ENCODE data around the gene OPCML. TPM values are rescaled to one million over a fixed set of nuclear protein-coding genes. Genes with fewer than 3 reads are reported as not detected.

OPCML gene
- total and polyA plus RNA-seq, 2 experiments from 2014 or later = 1.2 to 4.4 TPM

- Mint-ChIP-seq H3K36me3 (ENCODE audit: low read depth) (no peaks in the 10 kb centered on the region), H3K27ac (peak overlapping the region; percentile 47; the same call in 1 of the 2 replicates)
Observed at GRCh38 chr11:132790971-132791370, 741.3 kb downstream of the OPCML start.

DNA sequence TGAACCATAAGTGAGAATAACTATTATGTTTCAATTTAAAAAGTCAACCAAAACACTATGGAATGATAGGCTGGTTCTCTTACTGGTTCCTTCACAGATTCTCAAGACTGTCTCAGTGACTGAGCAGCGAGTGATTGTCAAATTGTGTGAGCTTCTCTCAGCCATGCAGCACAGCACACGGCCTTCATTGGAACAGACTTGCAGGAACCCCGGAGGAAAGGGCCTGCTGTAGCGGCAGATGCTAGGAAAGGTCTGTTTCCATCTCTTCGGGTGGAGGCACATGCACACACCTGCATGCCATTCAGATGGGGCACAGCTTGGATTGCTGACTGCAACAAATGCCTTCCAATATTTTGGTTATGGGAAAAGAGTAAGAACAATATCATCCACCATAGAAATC lies 741.8 kb downstream of the OPCML start:
- H3K4me1 Mint-ChIP-seq = peaks cover 48% of the 10 kb centered on the region
- H3K79me2 ChIP-seq (replicated peaks; ENCODE audit: insufficient read depth) = no peaks in the 10 kb centered on the region
- ATAC-seq (no peak), DNase-seq (ENCODE audit: low spot score) (no peak)
- H3K9me3 Mint-ChIP-seq = no peaks in the 10 kb centered on the region
- no peak overlapping the region for H3K27ac Mint-ChIP-seq
- no peak overlapping the region for H2AFZ ChIP-seq
- no peak overlapping the region for H3K4me3 ChIP-seq
- no peaks in the 10 kb centered on the region for H3K27me3 ChIP-seq (ENCODE audit: insufficient read depth)
- no peak overlapping the region for H3K27ac ChIP-seq (ENCODE audit: low read depth)
- no peaks in the 10 kb centered on the region for H4K20me1 ChIP-seq (replicated peaks; ENCODE audit: insufficient read depth)
- H3K9me2 ChIP-seq (ENCODE audit: insufficient read depth) = no peaks in the 10 kb centered on the region
- H3K36me3 Mint-ChIP-seq (ENCODE audit: low read depth) = no peaks in the 10 kb centered on the region
- H3K27me3 Mint-ChIP-seq (ENCODE audit: insufficient read depth, low read depth, poor library complexity) = peaks cover 8% of the 10 kb centered on the region
- 0 out of 2 replicates have a peak overlapping the region, but pooled peaks have one; percentile 74 for H3K4me2 ChIP-seq
- H3K4me3 Mint-ChIP-seq = no peak overlapping the region
- H3K4me1 ChIP-seq (ENCODE audit: insufficient read depth) = peaks cover 56% of the 10 kb centered on the region
- H3K36me3 ChIP-seq (ENCODE audit: insufficient read depth) = no peaks in the 10 kb centered on the region
- H3F3A ChIP-seq (replicated peaks; ENCODE audit: low read depth) = 0 out of 2 replicates have a peak, but pooled peaks cover 3% of the 10 kb centered on the region
- no peak for TF ChIP-seq JUNB (IDR thresholded peaks at IDR 0.05; ENCODE audit: unreplicated experiment)
- TF ChIP-seq ZNF462 (CRISPR knock-in tag; IDR thresholded peaks at IDR 0.05) = no peak
- TF ChIP-seq, protein P1, sequence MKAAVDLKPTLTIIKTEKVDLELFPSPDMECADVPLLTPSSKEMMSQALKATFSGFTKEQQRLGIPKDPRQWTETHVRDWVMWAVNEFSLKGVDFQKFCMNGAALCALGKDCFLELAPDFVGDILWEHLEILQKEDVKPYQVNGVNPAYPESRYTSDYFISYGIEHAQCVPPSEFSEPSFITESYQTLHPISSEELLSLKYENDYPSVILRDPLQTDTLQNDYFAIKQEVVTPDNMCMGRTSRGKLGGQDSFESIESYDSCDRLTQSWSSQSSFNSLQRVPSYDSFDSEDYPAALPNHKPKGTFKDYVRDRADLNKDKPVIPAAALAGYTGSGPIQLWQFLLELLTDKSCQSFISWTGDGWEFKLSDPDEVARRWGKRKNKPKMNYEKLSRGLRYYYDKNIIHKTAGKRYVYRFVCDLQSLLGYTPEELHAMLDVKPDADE (IDR thresholded peaks at IDR 0.05) = no peak
- TF ChIP-seq, protein P2, sequence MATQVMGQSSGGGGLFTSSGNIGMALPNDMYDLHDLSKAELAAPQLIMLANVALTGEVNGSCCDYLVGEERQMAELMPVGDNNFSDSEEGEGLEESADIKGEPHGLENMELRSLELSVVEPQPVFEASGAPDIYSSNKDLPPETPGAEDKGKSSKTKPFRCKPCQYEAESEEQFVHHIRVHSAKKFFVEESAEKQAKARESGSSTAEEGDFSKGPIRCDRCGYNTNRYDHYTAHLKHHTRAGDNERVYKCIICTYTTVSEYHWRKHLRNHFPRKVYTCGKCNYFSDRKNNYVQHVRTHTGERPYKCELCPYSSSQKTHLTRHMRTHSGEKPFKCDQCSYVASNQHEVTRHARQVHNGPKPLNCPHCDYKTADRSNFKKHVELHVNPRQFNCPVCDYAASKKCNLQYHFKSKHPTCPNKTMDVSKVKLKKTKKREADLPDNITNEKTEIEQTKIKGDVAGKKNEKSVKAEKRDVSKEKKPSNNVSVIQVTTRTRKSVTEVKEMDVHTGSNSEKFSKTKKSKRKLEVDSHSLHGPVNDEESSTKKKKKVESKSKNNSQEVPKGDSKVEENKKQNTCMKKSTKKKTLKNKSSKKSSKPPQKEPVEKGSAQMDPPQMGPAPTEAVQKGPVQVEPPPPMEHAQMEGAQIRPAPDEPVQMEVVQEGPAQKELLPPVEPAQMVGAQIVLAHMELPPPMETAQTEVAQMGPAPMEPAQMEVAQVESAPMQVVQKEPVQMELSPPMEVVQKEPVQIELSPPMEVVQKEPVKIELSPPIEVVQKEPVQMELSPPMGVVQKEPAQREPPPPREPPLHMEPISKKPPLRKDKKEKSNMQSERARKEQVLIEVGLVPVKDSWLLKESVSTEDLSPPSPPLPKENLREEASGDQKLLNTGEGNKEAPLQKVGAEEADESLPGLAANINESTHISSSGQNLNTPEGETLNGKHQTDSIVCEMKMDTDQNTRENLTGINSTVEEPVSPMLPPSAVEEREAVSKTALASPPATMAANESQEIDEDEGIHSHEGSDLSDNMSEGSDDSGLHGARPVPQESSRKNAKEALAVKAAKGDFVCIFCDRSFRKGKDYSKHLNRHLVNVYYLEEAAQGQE (IDR thresholded peaks at IDR 0.05; ENCODE audit: unreplicated experiment) = no peak
- TF ChIP-seq, protein P3, sequence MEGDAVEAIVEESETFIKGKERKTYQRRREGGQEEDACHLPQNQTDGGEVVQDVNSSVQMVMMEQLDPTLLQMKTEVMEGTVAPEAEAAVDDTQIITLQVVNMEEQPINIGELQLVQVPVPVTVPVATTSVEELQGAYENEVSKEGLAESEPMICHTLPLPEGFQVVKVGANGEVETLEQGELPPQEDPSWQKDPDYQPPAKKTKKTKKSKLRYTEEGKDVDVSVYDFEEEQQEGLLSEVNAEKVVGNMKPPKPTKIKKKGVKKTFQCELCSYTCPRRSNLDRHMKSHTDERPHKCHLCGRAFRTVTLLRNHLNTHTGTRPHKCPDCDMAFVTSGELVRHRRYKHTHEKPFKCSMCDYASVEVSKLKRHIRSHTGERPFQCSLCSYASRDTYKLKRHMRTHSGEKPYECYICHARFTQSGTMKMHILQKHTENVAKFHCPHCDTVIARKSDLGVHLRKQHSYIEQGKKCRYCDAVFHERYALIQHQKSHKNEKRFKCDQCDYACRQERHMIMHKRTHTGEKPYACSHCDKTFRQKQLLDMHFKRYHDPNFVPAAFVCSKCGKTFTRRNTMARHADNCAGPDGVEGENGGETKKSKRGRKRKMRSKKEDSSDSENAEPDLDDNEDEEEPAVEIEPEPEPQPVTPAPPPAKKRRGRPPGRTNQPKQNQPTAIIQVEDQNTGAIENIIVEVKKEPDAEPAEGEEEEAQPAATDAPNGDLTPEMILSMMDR (conservative IDR thresholded peaks at IDR 0.05; ENCODE audit: low read depth in 2 of 2) = no peak
- TF ChIP-seq CREB1 (CRISPR knock-in tag; IDR thresholded peaks at IDR 0.05; ENCODE audit: low read depth) = no peak
- no peak for TF ChIP-seq POLR2AphosphoS5 (IDR thresholded peaks at IDR 0.05; ENCODE audit: low read depth)

More at GRCh38 chr11:132790971-132791370, 741.3 kb downstream of the OPCML start:
- DNase-seq (ENCODE audit: low spot score) (no peak), ATAC-seq (no peak)
- Mint-ChIP-seq H3K4me3 (no peak overlapping the region), H3K9me3 (no peaks in the 10 kb centered on the region), H3K4me1 (peaks cover 43% of the 10 kb centered on the region), H3K27me3 (ENCODE audit: insufficient read depth, low read depth, poor library complexity) (peaks cover 8% of the 10 kb centered on the region)
- Histone ChIP-seq H2AFZ (no peak overlapping the region), H3K27me3 (ENCODE audit: insufficient read depth) (no peaks in the 10 kb centered on the region), H3K9me2 (ENCODE audit: insufficient read depth) (no peaks in the 10 kb centered on the region), H3K4me1 (ENCODE audit: insufficient read depth) (peaks cover 51% of the 10 kb centered on the region), H3K4me3 (peak overlapping the region; percentile 54; the same call in 1 of the 2 replicates), H3K27ac (ENCODE audit: low read depth) (no peak overlapping the region; the same call in 1 of the 2 replicates), H3K79me2 (replicated peaks; ENCODE audit: insufficient read depth) (no peaks in the 10 kb centered on the region), H4K20me1 (replicated peaks; ENCODE audit: insufficient read depth) (no peaks in the 10 kb centered on the region), H3K4me2 (peak overlapping the region; percentile 74), H3F3A (replicated peaks; ENCODE audit: low read depth) (0 out of 2 replicates have a peak, but pooled peaks cover 3% of the 10 kb centered on the region), H3K36me3 (ENCODE audit: insufficient read depth) (no peaks in the 10 kb centered on the region)
- TF ChIP-seq CREB1 (CRISPR knock-in tag; IDR thresholded peaks at IDR 0.05; ENCODE audit: low read depth) (no peak), NANOG (IDR thresholded peaks at IDR 0.05; ENCODE audit: borderline replicate concordance) (no peak), ZNF114 (CRISPR knock-in tag; IDR thresholded peaks at IDR 0.05) (no peak), ZNF331 (CRISPR knock-in tag; IDR thresholded peaks at IDR 0.05; ENCODE audit: low read depth) (no peak), EZH2phosphoT487 (IDR thresholded peaks at IDR 0.05; ENCODE audit: unreplicated experiment) (no peak)

Measured in GM23338 (cell line).